CD4-positive, alpha-beta T cell (primary cell): Measurements from ENCODE around the gene SNCAIP. TPM values are rescaled to one million over a fixed set of nuclear protein-coding genes. Genes with fewer than 3 reads are reported as not detected.

Source experiments
- ATAC-seq: fragments of 200-7000 bp; cut with Tn5 transposase; one replicate; pipeline ENCODE4 v1.10.0; 2022; ENCODE audit warnings: mild to moderate bottlenecking; ENCODE audit not compliant: poor library complexity
- CTCF ChIA-PET: fragments of 350-600 bp; sonication (Branson Sonifier 250); formaldehyde crosslinking; loops from one replicate; lab custom pipeline; 2021; ENCODE audit warnings: antibody characterized with exemption, inconsistent platforms; lab: Charles Lee
- POLR2A ChIA-PET: fragments of 350-600 bp; sonication (Branson Sonifier 250); formaldehyde crosslinking; loops from one replicate; lab custom pipeline; 2021; ENCODE audit warnings: antibody characterized with exemption, inconsistent platforms; lab: Charles Lee
- DNase-seq, 14 experiments: peaks; one replicate each; pipeline ENCODE4 v3.0.0-alpha.2; 2013 to 2020; ENCODE audit warnings: mixed read lengths in 2 of 14
- H3K27ac ChIP-seq, 2 donors: one replicate each; pipeline versions ENCODE4 v1.5.1 to v1.7.0; 2013; ENCODE audit warnings: low read length in 2 of 2, low read depth in 1 of 2, mild to moderate bottlenecking in 1 of 2
- H3K27me3 ChIP-seq, 2 experiments: 1 replicate in 1 of 2; 2 replicates in 1 of 2; pipeline versions ENCODE4 v1.6.1 to v1.7.0; 2013; ENCODE audit warnings: low read length in 2 of 2, control low read depth in 1 of 2, mild to moderate bottlenecking in 1 of 2, moderate library complexity in 1 of 2; ENCODE audit not compliant: insufficient read depth in 2 of 2, control insufficient read depth in 1 of 2
- H3K36me3 ChIP-seq: one replicate; pipeline ENCODE4 v1.6.1; 2013; ENCODE audit warnings: low read length, control low read depth; ENCODE audit not compliant: insufficient read depth
- H3K4me1 ChIP-seq: one replicate; pipeline ENCODE4 v1.6.1; 2013; ENCODE audit warnings: low read length, control low read depth; ENCODE audit not compliant: insufficient read depth
- H3K4me3 ChIP-seq: one replicate; pipeline ENCODE4 v1.5.1; 2013; ENCODE audit warnings: mild to moderate bottlenecking, low read length, moderate library complexity
- H3K9me3 ChIP-seq, 2 experiments: 1 replicate in 1 of 2; 2 replicates in 1 of 2; pipeline versions ENCODE4 v1.6.1 to v1.7.0; 2013; ENCODE audit warnings: low read length in 2 of 2, mild to moderate bottlenecking in 2 of 2, control low read depth in 1 of 2, moderate library complexity in 1 of 2; ENCODE audit not compliant: control insufficient read depth in 1 of 2, insufficient read depth in 1 of 2
- H3K27ac Mint-ChIP-seq: one replicate; pipeline ENCODE4 v1.8.0; 2020; ENCODE audit warnings: mixed read lengths
- H3K27me3 Mint-ChIP-seq: one replicate; pipeline ENCODE4 v1.8.0; 2021; ENCODE audit warnings: mixed read lengths
- H3K36me3 Mint-ChIP-seq: one replicate; pipeline ENCODE4 v1.8.0; 2021; ENCODE audit warnings: low read depth, mixed read lengths
- H3K4me1 Mint-ChIP-seq: one replicate; pipeline ENCODE4 v1.8.0; 2021; ENCODE audit warnings: low read depth, mixed read lengths
- H3K4me3 Mint-ChIP-seq: one replicate; pipeline ENCODE4 v1.8.0; 2020; ENCODE audit warnings: mild to moderate bottlenecking, mixed read lengths
- H3K9me3 Mint-ChIP-seq: one replicate; pipeline ENCODE4 v1.8.0; 2020; ENCODE audit warnings: mixed read lengths
- CTCF ChIP-seq: fragments of 200-600 bp; IDR thresholded peaks from one replicate; pipeline ENCODE4 v1.8.0; 2022; ENCODE audit warnings: antibody characterized with exemption, mild to moderate bottlenecking
- intact Hi-C, 2 experiments: fragments of 100-400 bp; cut with DNase I in 1 of 2; cut with micrococcal nuclease in 1 of 2; formaldehyde crosslinking; loops; one replicate each; pipeline versions ENCODE4 v1.15.1 to v1.9.0; 2023 to 2025; cut with DNase I, micrococcal nuclease
- total RNA-seq, 174 experiments: library from RNA in 2 of 174; stranded (reverse) in 2 of 174; gene quantifications; one replicate each; pipeline ENCODE4 v1.2.3 and lab custom pipeline; 2021 to 2026

Gene SNCAIP
- total RNA-seq, 2 experiments from 2014 or later, result not detected

DNA sequence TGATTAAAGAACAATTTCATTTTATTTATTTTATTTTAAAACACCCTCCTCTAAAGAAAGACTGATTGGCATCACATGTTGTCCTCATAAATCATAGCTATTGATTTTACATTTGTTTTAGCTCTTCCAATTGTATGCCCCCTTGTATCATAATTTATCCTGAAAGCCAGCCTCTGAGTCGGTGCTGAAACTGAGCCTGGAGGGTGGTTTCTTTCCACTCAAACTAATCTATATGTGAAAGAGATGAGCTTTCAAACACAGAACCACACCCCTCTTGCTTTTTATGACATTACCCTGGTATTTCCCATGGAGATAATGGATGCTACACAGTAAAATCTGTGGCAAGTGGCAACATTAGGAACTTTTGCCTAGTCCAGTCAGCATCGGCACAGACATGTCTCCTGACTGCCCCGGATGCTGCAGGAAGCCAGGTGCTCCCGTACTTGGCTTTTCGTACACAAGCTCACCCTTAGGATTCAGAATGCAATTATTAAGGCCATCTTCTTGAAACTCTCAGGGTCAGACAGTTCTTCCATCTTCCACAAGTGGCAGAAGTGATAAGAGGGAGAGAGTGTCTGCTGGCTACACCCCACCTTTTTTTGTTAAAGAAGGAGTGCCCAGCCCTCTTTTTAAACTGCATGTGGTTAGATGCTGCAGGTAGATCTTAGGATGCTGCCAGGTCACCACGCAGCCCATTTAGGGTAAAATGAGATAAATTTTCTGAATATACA, 91.1 kb downstream of the SNCAIP start:
- H3K4me1 Mint-ChIP-seq, result no peaks in the 10 kb centered on the region
- no peaks in the 10 kb centered on the region for H3K36me3 Mint-ChIP-seq
- peaks cover 1% of the 10 kb centered on the region for H3K27me3 Mint-ChIP-seq
- H3K9me3 Mint-ChIP-seq, result no peaks in the 10 kb centered on the region
- TF ChIP-seq CTCF, result no peak
- H3K4me3 ChIP-seq, result no peak overlapping the region
- intact Hi-C loops, result no loop called here
- H3K27me3 ChIP-seq, result no peaks in the 10 kb centered on the region
- no peak overlapping the region for H3K4me3 Mint-ChIP-seq
- H3K4me1 ChIP-seq, result no peaks in the 10 kb centered on the region
- POLR2A ChIA-PET, result no interaction called here
- H3K27ac ChIP-seq, result no peak overlapping the region
- CTCF ChIA-PET, result no interaction called here
- DNase-seq (no peak), ATAC-seq (no peak)
- H3K36me3 ChIP-seq, result no peaks in the 10 kb centered on the region
- H3K27ac Mint-ChIP-seq, result no peak overlapping the region
- no peaks in the 10 kb centered on the region for H3K9me3 ChIP-seq

DNA sequence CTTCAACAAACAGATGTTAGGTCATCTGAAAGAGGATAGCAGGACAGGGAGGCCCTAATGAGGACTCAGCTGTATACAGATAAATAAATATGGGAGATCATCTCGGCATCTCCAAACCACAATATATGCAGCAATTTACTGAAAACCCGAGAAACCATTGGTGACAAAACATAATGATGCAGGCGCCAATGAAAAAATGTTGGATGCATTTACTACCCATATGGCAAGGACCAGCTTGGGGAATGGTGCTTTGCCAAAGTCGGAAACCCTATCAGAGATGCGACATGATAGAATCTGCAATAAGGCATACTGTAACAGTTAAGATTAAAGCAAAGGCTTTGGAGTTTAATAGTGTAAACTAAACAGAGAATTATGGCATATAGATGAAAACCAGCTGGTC, 92.0 kb downstream of the SNCAIP start:
- no peaks in the 10 kb centered on the region for H3K27me3 Mint-ChIP-seq
- ChIA-PET POLR2A (no interaction called here), CTCF (no interaction called here)
- ATAC-seq (no peak), DNase-seq (no peak)
- no peak overlapping the region for H3K4me3 Mint-ChIP-seq
- H3K9me3 Mint-ChIP-seq, result no peaks in the 10 kb centered on the region
- no peaks in the 10 kb centered on the region for H3K36me3 ChIP-seq
- no peaks in the 10 kb centered on the region for H3K4me1 Mint-ChIP-seq
- no peaks in the 10 kb centered on the region for H3K27me3 ChIP-seq
- no peak overlapping the region for H3K4me3 ChIP-seq
- no peaks in the 10 kb centered on the region for H3K4me1 ChIP-seq
- TF ChIP-seq CTCF, result no peak
- no peak overlapping the region for H3K27ac Mint-ChIP-seq
- H3K27ac ChIP-seq, result no peak overlapping the region
- no peaks in the 10 kb centered on the region for H3K9me3 ChIP-seq
- no peaks in the 10 kb centered on the region for H3K36me3 Mint-ChIP-seq
- intact Hi-C loops, result no loop called here

- ChIA-PET POLR2A (no interaction called here), CTCF (no interaction called here)
- Histone ChIP-seq H3K4me3 (no peak overlapping the region), H3K36me3 (no peaks in the 10 kb centered on the region), H3K27me3 (no peaks in the 10 kb centered on the region), H3K27ac (no peak overlapping the region), H3K9me3 (no peaks in the 10 kb centered on the region), H3K4me1 (no peaks in the 10 kb centered on the region)
- ATAC-seq (no peak), DNase-seq (no peak)
- no peak overlapping the region for H3K4me3 Mint-ChIP-seq
- intact Hi-C loops, result no loop called here
- no peaks in the 10 kb centered on the region for H3K27me3 Mint-ChIP-seq
- H3K36me3 Mint-ChIP-seq, result no peaks in the 10 kb centered on the region
- H3K4me1 Mint-ChIP-seq, result no peaks in the 10 kb centered on the region
- no peaks in the 10 kb centered on the region for H3K9me3 Mint-ChIP-seq
- no peak overlapping the region for H3K27ac Mint-ChIP-seq
- TF ChIP-seq CTCF, result no peak
Measured at GRCh38 chr5:122404653-122405362, 92.8 kb downstream of the SNCAIP start.
